Psoas muscle (tissue), 8 donors: ENCODE data around the gene HCK. TPM values are rescaled to one million over a fixed set of nuclear protein-coding genes. Genes with fewer than 3 reads are reported as not detected.

Source experiments
- ATAC-seq, 4 donors: fragments of 200-7000 bp; cut with Tn5 transposase; one replicate each; pipeline ENCODE4 v1.9.1; 2020; ENCODE audit warnings: moderate library complexity in 3 of 4, mild to moderate bottlenecking in 2 of 4
- DNase-seq, 2 donors: peaks; one replicate each; pipeline ENCODE4 v3.0.0-alpha.2; 2020
- H3K27ac ChIP-seq: fragments of 200-600 bp; one replicate; pipeline ENCODE4 v1.8.0; 2022
- H3K27me3 ChIP-seq, 3 donors: fragments of 200-600 bp in 1 of 3; one replicate each; pipeline versions ENCODE4 v1.6.1 to v1.8.0; 2013 to 2022; ENCODE audit warnings: low read length in 2 of 3, mild to moderate bottlenecking in 2 of 3, moderate library complexity in 1 of 3; ENCODE audit not compliant: insufficient read depth in 3 of 3
- H3K36me3 ChIP-seq, 2 donors: fragments of 200-600 bp in 1 of 2; one replicate each; pipeline versions ENCODE4 v1.6.1 to v1.8.0; 2013 to 2022; ENCODE audit warnings: low read depth in 1 of 2, mild to moderate bottlenecking in 1 of 2, moderate library complexity in 1 of 2; ENCODE audit not compliant: insufficient read depth in 1 of 2
- H3K4me1 ChIP-seq: fragments of 200-600 bp; one replicate; pipeline ENCODE4 v1.8.0; 2022
- H3K4me3 ChIP-seq: fragments of 200-600 bp; one replicate; pipeline ENCODE4 v1.8.0; 2022; ENCODE audit warnings: mild to moderate bottlenecking
- H3K9me3 ChIP-seq: fragments of 200-600 bp; one replicate; pipeline ENCODE4 v1.8.0; 2022
- CTCF ChIP-seq: fragments of 200-600 bp; IDR thresholded peaks from one replicate; pipeline ENCODE4 v1.8.0; 2022; ENCODE audit warnings: antibody characterized with exemption
- WGBS, 3 donors: extraction: QIAGEN DNeasy Blood & Tissue Kit; methylation state at CpG; one replicate each; pipeline versions ENCODE4 v1.1.6 to v1.1.7; 2013; 5-methylcytosine and 5-hydroxymethylcytosine counted together
- intact Hi-C, 2 donors: fragments of 100-400 bp; cut with DNase I; formaldehyde crosslinking; loops; one replicate each; pipeline versions ENCODE4 v1.11.0 to v1.14.2; 2022
- polyA plus RNA-seq, 3 donors: library from polyadenylated mRNA; stranded (reverse); fragments of 200-250 nt; gene quantifications; one replicate each; pipeline ENCODE4 v1.2.3, GENCODE V29; 2013
- total RNA-seq, 4 donors: library from RNA; stranded (reverse); fragmentation: NEBNext Ultra II Directional in 2 of 4; extraction: Animal tissue kit (Norgen Biotek cat#: 25700) in 2 of 4; gene quantifications; one replicate each; pipeline versions ENCODE4 v1.2.1 to v1.2.4, GENCODE V29; 2021 to 2023
- donor health status: healthy with polysubstance abuse.
- donor health status: DM: no; HTN: no; CAD: no; lungs with moderate emphysema.
- donor health status: Bipolar disorder and iron deficiency.
- donor health status: healthy.
- donor health status: DM: yes; HTN: yes; CAD: no.
- donor health status: DM: no; HTN: no; CAD: no.
- donor health status: DM: no; HTN: no; CAD: no.
- donor health status: DM: yes; HTN: yes; CAD: no.

HCK gene
- total and polyA plus RNA-seq, 7 donors, result 0.79 to 5.5 (median 1.9) TPM

DNA sequence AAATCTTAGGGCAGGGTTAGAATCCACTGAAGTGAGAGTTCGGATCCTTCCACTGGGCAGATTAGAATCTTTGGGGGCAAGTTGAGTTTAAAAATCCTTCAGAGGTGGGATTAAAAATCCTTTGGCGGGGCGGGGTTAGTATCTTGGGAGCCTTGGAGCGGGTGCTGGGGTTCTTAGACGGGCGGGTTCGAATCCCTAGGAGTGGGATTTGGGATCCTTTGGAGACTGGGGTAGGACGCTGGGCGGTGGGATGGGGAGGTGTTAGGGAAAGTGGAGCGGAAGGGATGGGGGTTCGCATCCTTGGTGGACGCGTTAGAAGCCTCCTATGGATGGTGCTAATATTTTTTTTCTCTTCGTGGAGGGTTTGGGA, 337 bp upstream of the HCK start:
- 9 to 16% (median 11%) methylated on average over 14 of the region's 14 CpGs for WGBS, 3 donors
- H3K9me3 ChIP-seq, result no peaks in the 10 kb centered on the region
- H3K36me3 ChIP-seq, result no peaks in the 10 kb centered on the region
- H3K4me3 ChIP-seq, result peak overlapping the region; percentile 48
- no peaks in the 10 kb centered on the region for H3K4me1 ChIP-seq
- ATAC-seq, result no peak
- intact Hi-C loops, result no loop called here
- DNase-seq, result no peak
- TF ChIP-seq CTCF, result no peak
- H3K27ac ChIP-seq, result no peak overlapping the region
- peaks cover 0 to 59% (median 30%) of the 10 kb centered on the region in 3 donors for H3K27me3 ChIP-seq

GRCh38 chr20:32052778-32053362, 828 bp downstream of the HCK start:
- TF ChIP-seq CTCF, result no peak
- DNase-seq (peak; percentile 58 to 83), ATAC-seq (peak in 3 of 4 donors; percentile 38 to 67 (median 54))
- intact Hi-C loops, result no loop called here
- Histone ChIP-seq H3K4me1 (no peaks in the 10 kb centered on the region), H3K36me3 (no peaks in the 10 kb centered on the region), H3K4me3 (peak overlapping the region; percentile 48), H3K27me3 (peaks cover 0 to 65% (median 30%) of the 10 kb centered on the region in 3 donors), H3K27ac (no peak overlapping the region), H3K9me3 (no peaks in the 10 kb centered on the region)
- WGBS, 3 donors, result 13 to 17% (median 13%) methylated on average over 20 to 21 of the region's 22 CpGs

DNA sequence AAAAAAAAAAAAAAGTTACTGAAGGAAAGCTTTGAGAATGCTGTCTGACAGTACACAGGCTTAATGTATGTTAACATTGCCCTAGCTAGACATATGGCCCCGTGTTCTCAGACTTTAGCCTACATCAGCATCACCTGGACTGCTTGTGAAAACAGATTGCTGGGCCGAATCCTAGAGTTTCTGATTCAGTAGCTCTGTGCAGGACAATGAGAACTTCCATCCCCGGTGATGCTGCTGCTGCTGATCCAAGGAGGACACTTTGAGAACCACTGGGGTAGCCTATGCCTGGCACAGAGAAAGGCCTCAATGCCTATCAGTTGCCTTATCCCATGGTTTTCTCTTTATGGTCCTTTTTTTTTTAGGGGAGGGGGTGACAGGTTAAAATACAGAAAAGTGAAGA, 1.6 kb downstream of the HCK start:
- TF ChIP-seq CTCF, result no peak
- 81 to 82% (median 82%) methylated on average over 3 of the region's 3 CpGs for WGBS, 3 donors
- Histone ChIP-seq H3K9me3 (no peaks in the 10 kb centered on the region), H3K27ac (no peak overlapping the region), H3K4me1 (no peaks in the 10 kb centered on the region), H3K27me3 (peaks cover 0 to 69% (median 34%) of the 10 kb centered on the region in 3 donors), H3K36me3 (no peaks in the 10 kb centered on the region), H3K4me3 (no peak overlapping the region)
- intact Hi-C loops, result no loop called here
- no peak for DNase-seq
- ATAC-seq, result no peak

GRCh38 chr20:32056708-32057483, 4.9 kb downstream of the HCK start:
- WGBS, 3 donors, result 65 to 66% (median 66%) methylated on average over 10 of the region's 10 CpGs
- Histone ChIP-seq H3K4me3 (no peak overlapping the region), H3K27me3 (peaks cover 0 to 52% (median 20%) of the 10 kb centered on the region in 3 donors), H3K4me1 (no peaks in the 10 kb centered on the region), H3K36me3 (no peaks in the 10 kb centered on the region), H3K27ac (no peak overlapping the region), H3K9me3 (no peaks in the 10 kb centered on the region)
- no peak for TF ChIP-seq CTCF
- DNase-seq (no peak), ATAC-seq (no peak)
- intact Hi-C loops, result no loop called here
